GM19239 (cell line): ENCODE measurements around the gene PPM1H.
A peak's percentile ranks its signal among the peaks of the same experiment; 100 is the strongest.

Experiments used
- DNase-seq: peaks from one replicate; pipeline ENCODE4 v3.0.0; 2011; ENCODE audit warnings: low spot score; ENCODE audit not compliant: insufficient read length
- FAIRE-seq: peaks from 2 replicates; lab custom pipeline; 2011; peaks lifted over from hg19 to GRCh38; lab: Jason Lieb, UNC

The PPM1H gene

GRCh38 chr12:62642486-62642885 is 292.5 kb downstream of the PPM1H start:
- DNase-seq (no peak), FAIRE-seq (no peak)

- DNase-seq (peak; percentile 21), FAIRE-seq (no peak)
These were observed 294.0 kb downstream of the PPM1H start for GRCh38 chr12:62640910-62641448.

GRCh38 chr12:62637679-62638078 is 297.3 kb downstream of the PPM1H start:
- FAIRE-seq (no peak), DNase-seq (no peak)

GRCh38 chr12:62635649-62636048 is 299.3 kb downstream of the PPM1H start:
- FAIRE-seq: no peak
- DNase-seq: no peak

- FAIRE-seq (peak; percentile 37), DNase-seq (peak; percentile 22)
These were observed 302.5 kb downstream of the PPM1H start for GRCh38 chr12:62632411-62632918.

GRCh38 chr12:62631471-62632410 is 303.2 kb downstream of the PPM1H start:
- peak; percentile 45 for FAIRE-seq
- DNase-seq: peak; percentile 40

- FAIRE-seq (no peak), DNase-seq (no peak)
These were observed 304.8 kb downstream of the PPM1H start for GRCh38 chr12:62629971-62630739.

GRCh38 chr12:62629413-62629812 is 305.5 kb downstream of the PPM1H start:
- DNase-seq (no peak), FAIRE-seq (no peak)

- FAIRE-seq (no peak), DNase-seq (no peak)
These were observed 307.8 kb downstream of the PPM1H start for GRCh38 chr12:62627181-62627580.

GRCh38 chr12:62625228-62625627 is 309.7 kb downstream of the PPM1H start:
- no peak for DNase-seq
- no peak for FAIRE-seq

- no peak for FAIRE-seq
- no peak for DNase-seq
These were observed 312.8 kb downstream of the PPM1H start for GRCh38 chr12:62622177-62622576.

- DNase-seq: no peak
- FAIRE-seq: no peak
These were observed 313.8 kb downstream of the PPM1H start for GRCh38 chr12:62621101-62621638.

- FAIRE-seq (no peak), DNase-seq (no peak)
These were observed 316.0 kb downstream of the PPM1H start for GRCh38 chr12:62618930-62619329.

GRCh38 chr12:62618319-62618718 is 316.6 kb downstream of the PPM1H start:
- FAIRE-seq: peak; percentile 37
- no peak for DNase-seq

- FAIRE-seq (no peak), DNase-seq (no peak)
These were observed 321.9 kb downstream of the PPM1H start for GRCh38 chr12:62613081-62613480.

- DNase-seq: no peak
These were observed 328.3 kb downstream of the PPM1H start for GRCh38 chr12:62606654-62607053.

GRCh38 chr12:62605981-62606380 is 329.0 kb downstream of the PPM1H start:
- FAIRE-seq (no peak), DNase-seq (no peak)

More at GRCh38 chr12:62606654-62607053, 328.3 kb downstream of the PPM1H start:
- no peak for FAIRE-seq

- no peak for DNase-seq
These were observed 330.1 kb downstream of the PPM1H start for GRCh38 chr12:62604871-62605270.

GRCh38 chr12:62604373-62604772 is 330.6 kb downstream of the PPM1H start:
- FAIRE-seq (no peak), DNase-seq (no peak)

More at GRCh38 chr12:62604871-62605270, 330.1 kb downstream of the PPM1H start:
- no peak for FAIRE-seq

GRCh38 chr12:62603811-62604098 is 331.2 kb downstream of the PPM1H start:
- DNase-seq: no peak
- FAIRE-seq: no peak
